ENCODE data around the gene SFXN4. TPM values are rescaled to one million over a fixed set of nuclear protein-coding genes. Genes with fewer than 3 reads are reported as not detected.

Gene SFXN4
- total RNA-seq, 1 experiment from 2014 or later, result 67.0 TPM

DNA sequence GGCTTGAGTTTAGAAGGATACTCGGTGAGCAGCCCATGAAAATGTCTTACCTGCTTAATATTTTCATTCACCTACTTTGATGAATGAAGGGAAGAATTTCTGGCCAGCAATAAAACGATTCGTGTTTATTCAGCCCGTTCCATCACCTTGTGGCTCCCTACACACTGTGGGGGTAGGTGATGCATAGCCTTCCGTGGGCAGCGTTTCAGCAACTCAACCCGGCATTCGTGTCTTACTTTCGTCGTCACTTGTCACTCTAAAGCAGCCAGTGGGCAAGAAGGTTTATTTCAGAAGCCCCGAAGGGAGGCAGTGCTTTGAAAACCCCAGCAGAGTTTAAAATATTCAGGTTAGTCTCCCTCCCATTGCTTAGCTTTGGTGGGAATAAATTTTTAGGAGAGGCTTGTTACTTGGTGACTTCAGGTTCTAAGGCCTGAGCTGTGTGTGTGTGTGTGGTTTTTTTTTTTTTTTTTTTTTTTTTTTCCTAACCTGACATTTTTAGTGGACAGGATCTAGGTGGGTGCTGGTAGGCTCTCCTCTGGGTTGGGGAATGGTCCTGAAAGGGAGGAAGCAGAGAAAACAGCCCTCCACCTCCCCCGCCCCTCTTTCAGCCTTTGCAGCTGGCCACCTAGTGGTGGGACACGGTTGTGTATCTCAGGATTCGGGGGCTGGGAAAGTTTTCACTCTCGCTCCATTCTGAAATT is 43.7 kb upstream of the SFXN4 start:
- peak overlapping the region; percentile 80 to 94 for H3K4me3 ChIP-seq (ENCODE audit: low read depth in 2 of 2, low read length in 2 of 2)
- ChIA-PET CTCF (interaction anchor here (0.5 to 1.3 kb wide), 15 partner anchors 10 to 1128 kb away, joined by 3 to 17 read pairs (median 5); no protein-coding TSS in a partner anchor), POLR2A (interaction anchor here (0.6 kb wide), 2 partner anchors 209 to 333 kb away, joined by 3 to 6 read pairs; partner anchors contain the start of gene RGS10)
- intact Hi-C loops (cut with micrococcal nuclease; ENCODE audit: unreplicated experiment) (loop anchor here (5.0 kb wide), 2 partner anchors 43 to 83 kb away; no protein-coding TSS in a partner anchor), in situ Hi-C loops (cut with HindIII; ENCODE audit: low pct_unique_long_range_greater_than_20kb, low sequenced_read_pairs) (no loop called here)
- no TSS peak for BruUV-seq (replicated peaks)
- TF ChIP-seq, protein P1, sequence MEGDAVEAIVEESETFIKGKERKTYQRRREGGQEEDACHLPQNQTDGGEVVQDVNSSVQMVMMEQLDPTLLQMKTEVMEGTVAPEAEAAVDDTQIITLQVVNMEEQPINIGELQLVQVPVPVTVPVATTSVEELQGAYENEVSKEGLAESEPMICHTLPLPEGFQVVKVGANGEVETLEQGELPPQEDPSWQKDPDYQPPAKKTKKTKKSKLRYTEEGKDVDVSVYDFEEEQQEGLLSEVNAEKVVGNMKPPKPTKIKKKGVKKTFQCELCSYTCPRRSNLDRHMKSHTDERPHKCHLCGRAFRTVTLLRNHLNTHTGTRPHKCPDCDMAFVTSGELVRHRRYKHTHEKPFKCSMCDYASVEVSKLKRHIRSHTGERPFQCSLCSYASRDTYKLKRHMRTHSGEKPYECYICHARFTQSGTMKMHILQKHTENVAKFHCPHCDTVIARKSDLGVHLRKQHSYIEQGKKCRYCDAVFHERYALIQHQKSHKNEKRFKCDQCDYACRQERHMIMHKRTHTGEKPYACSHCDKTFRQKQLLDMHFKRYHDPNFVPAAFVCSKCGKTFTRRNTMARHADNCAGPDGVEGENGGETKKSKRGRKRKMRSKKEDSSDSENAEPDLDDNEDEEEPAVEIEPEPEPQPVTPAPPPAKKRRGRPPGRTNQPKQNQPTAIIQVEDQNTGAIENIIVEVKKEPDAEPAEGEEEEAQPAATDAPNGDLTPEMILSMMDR (IDR thresholded peaks at IDR 0.05), result peak; percentile 97
- TF ChIP-seq TCF7L2 (IDR thresholded peaks at IDR 0.05; ENCODE audit: low read depth, low read length), result no peak
- peak overlapping the region; percentile 79 for H3K27ac ChIP-seq (ENCODE audit: low read length)
- H3K4me1 ChIP-seq (ENCODE audit: control insufficient read depth, insufficient read depth, low read length), result peaks cover 41% of the 10 kb centered on the region
- H3K27me3 ChIP-seq (ENCODE audit: control insufficient read depth, insufficient read depth, low read length), result no peaks in the 10 kb centered on the region
- no peak for DNase-seq (ENCODE audit: low read depth, low spot score)
- H3K9me3 ChIP-seq (ENCODE audit: control insufficient read depth, insufficient read depth, low read depth, low read length), result no peaks in the 10 kb centered on the region
- no peaks in the 10 kb centered on the region for H3K36me3 ChIP-seq (ENCODE audit: control insufficient read depth, insufficient read depth, low read length)
- no peak for ATAC-seq

DNA sequence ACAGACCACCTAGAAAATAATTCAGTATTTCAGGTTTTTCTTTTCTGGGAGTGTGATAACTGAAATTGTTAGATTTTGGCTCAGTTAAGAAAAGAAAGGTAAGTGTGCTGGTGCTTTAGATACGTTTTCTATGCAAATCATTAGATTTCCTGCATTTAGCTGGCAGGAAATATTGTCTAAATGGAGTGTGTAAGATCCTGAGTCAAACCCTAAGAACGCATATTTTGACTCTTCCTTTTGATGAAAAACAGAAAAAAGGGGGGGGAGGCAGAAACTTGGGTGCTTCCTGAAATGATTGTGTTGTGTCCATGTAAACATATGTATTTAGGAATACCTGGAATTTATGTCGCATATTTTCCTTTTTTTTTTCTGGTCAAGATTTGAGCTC is 43.0 kb upstream of the SFXN4 start:
- Histone ChIP-seq H3K27ac (ENCODE audit: low read length) (peak overlapping the region; percentile 79), H3K9me3 (ENCODE audit: control insufficient read depth, insufficient read depth, low read depth, low read length) (no peaks in the 10 kb centered on the region), H3K27me3 (ENCODE audit: control insufficient read depth, insufficient read depth, low read length) (no peaks in the 10 kb centered on the region), H3K4me3 (ENCODE audit: low read depth in 2 of 2, low read length in 2 of 2) (peak overlapping the region; percentile 80 to 94), H3K36me3 (ENCODE audit: control insufficient read depth, insufficient read depth, low read length) (no peaks in the 10 kb centered on the region), H3K4me1 (ENCODE audit: control insufficient read depth, insufficient read depth, low read length) (peaks cover 40% of the 10 kb centered on the region)
- no TSS peak for BruUV-seq (replicated peaks)
- ATAC-seq (no peak), DNase-seq (ENCODE audit: low read depth, low spot score) (no peak)
- ChIA-PET CTCF (interaction anchor here (0.6 to 0.9 kb wide), 2 partner anchors 30 to 38 kb away, joined by 5 to 17 read pairs; no protein-coding TSS in a partner anchor), POLR2A (interaction anchor here (0.6 kb wide), 1 partner anchor 209 kb away, joined by 3 read pairs; no protein-coding TSS in a partner anchor)
- in situ Hi-C loops (cut with HindIII; ENCODE audit: low pct_unique_long_range_greater_than_20kb, low sequenced_read_pairs) (no loop called here), intact Hi-C loops (cut with micrococcal nuclease; ENCODE audit: unreplicated experiment) (loop anchor here (5.0 kb wide), 2 partner anchors 44 to 84 kb away; no protein-coding TSS in a partner anchor)
- TF ChIP-seq POLR2AphosphoS5 (IDR thresholded peaks at IDR 0.05; ENCODE audit: low read depth, low read length) (no peak), SIN3A (IDR thresholded peaks at IDR 0.05; ENCODE audit: borderline replicate concordance, insufficient read depth, low read depth, low read length) (no peak), TCF7L2 (IDR thresholded peaks at IDR 0.05; ENCODE audit: low read depth, low read length) (no peak)
- TF ChIP-seq, protein P2, sequence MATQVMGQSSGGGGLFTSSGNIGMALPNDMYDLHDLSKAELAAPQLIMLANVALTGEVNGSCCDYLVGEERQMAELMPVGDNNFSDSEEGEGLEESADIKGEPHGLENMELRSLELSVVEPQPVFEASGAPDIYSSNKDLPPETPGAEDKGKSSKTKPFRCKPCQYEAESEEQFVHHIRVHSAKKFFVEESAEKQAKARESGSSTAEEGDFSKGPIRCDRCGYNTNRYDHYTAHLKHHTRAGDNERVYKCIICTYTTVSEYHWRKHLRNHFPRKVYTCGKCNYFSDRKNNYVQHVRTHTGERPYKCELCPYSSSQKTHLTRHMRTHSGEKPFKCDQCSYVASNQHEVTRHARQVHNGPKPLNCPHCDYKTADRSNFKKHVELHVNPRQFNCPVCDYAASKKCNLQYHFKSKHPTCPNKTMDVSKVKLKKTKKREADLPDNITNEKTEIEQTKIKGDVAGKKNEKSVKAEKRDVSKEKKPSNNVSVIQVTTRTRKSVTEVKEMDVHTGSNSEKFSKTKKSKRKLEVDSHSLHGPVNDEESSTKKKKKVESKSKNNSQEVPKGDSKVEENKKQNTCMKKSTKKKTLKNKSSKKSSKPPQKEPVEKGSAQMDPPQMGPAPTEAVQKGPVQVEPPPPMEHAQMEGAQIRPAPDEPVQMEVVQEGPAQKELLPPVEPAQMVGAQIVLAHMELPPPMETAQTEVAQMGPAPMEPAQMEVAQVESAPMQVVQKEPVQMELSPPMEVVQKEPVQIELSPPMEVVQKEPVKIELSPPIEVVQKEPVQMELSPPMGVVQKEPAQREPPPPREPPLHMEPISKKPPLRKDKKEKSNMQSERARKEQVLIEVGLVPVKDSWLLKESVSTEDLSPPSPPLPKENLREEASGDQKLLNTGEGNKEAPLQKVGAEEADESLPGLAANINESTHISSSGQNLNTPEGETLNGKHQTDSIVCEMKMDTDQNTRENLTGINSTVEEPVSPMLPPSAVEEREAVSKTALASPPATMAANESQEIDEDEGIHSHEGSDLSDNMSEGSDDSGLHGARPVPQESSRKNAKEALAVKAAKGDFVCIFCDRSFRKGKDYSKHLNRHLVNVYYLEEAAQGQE (IDR thresholded peaks at IDR 0.05; ENCODE audit: insufficient read depth in 1 of 2, low read depth in 2 of 2, low read length in 1 of 2), result no peak
- TF ChIP-seq, protein P1 (IDR thresholded peaks at IDR 0.05), result no peak

Measured in Panc1 (cell line).